GM21381 (cell line): ENCODE measurements around the gene GMCL1.

Source experiments
- ATAC-seq: cut with Tn5 transposase; IDR thresholded peaks from one replicate; pipeline ENCODE4 v1.9.1; 2021; ENCODE audit warnings: mild to moderate bottlenecking, moderate library complexity; ENCODE audit not compliant: unreplicated experiment

GMCL1 gene

GRCh38 chr2:69829256-69830044 is at the start of gene GMCL1:
GMCL1 (plus strand) TSS chr2:69829660; CDS start chr2:69829893, 233 bp downstream.
- ATAC-seq: peak; percentile 86

- ATAC-seq: no peak
These were observed 48.5 kb upstream of the GMCL1 start for GRCh38 chr2:69780921-69781320.

- no peak for ATAC-seq
These were observed 47.9 kb upstream of the GMCL1 start for GRCh38 chr2:69781321-69782248.

- no peak for ATAC-seq
These were observed 45.2 kb upstream of the GMCL1 start for GRCh38 chr2:69784228-69784627.

GRCh38 chr2:69785358-69785757 is 44.1 kb upstream of the GMCL1 start:
- ATAC-seq: no peak

GRCh38 chr2:69786052-69786560 is 43.4 kb upstream of the GMCL1 start:
- no peak for ATAC-seq

GRCh38 chr2:69789175-69789721 is 40.2 kb upstream of the GMCL1 start:
- peak; percentile 78 for ATAC-seq

GRCh38 chr2:69789772-69790600 is 39.5 kb upstream of the GMCL1 start:
- no peak for ATAC-seq

GRCh38 chr2:69790601-69790959 is 38.9 kb upstream of the GMCL1 start:
- no peak for ATAC-seq

- ATAC-seq: no peak
These were observed 38.4 kb upstream of the GMCL1 start for GRCh38 chr2:69791045-69791444.

- ATAC-seq: no peak
These were observed 33.3 kb upstream of the GMCL1 start for GRCh38 chr2:69796174-69796573.

GRCh38 chr2:69797235-69797634 is 32.2 kb upstream of the GMCL1 start:
- ATAC-seq: no peak

- ATAC-seq: no peak
These were observed 31.6 kb upstream of the GMCL1 start for GRCh38 chr2:69797836-69798289.

- no peak for ATAC-seq
These were observed 31.1 kb upstream of the GMCL1 start for GRCh38 chr2:69798290-69798908.

GRCh38 chr2:69798909-69799526 is 30.4 kb upstream of the GMCL1 start:
- no peak for ATAC-seq

GRCh38 chr2:69801745-69802290 is 27.6 kb upstream of the GMCL1 start:
- ATAC-seq: no peak

- peak; percentile 59 for ATAC-seq
These were observed 26.6 kb upstream of the GMCL1 start for GRCh38 chr2:69802781-69803367.

GRCh38 chr2:69804416-69804815 is 25.0 kb upstream of the GMCL1 start:
- ATAC-seq: no peak

GRCh38 chr2:69805887-69806286 is 23.6 kb upstream of the GMCL1 start:
- no peak for ATAC-seq
